Measurements from ENCODE around the gene FOSB. TPM values are rescaled to one million over a fixed set of nuclear protein-coding genes. Genes with fewer than 3 reads are reported as not detected.
A peak's percentile ranks its signal among the peaks of the same experiment; 100 is the strongest.

FOSB gene
- total RNA-seq, 1 experiment from 2014 or later: 2.3 TPM

DNA sequence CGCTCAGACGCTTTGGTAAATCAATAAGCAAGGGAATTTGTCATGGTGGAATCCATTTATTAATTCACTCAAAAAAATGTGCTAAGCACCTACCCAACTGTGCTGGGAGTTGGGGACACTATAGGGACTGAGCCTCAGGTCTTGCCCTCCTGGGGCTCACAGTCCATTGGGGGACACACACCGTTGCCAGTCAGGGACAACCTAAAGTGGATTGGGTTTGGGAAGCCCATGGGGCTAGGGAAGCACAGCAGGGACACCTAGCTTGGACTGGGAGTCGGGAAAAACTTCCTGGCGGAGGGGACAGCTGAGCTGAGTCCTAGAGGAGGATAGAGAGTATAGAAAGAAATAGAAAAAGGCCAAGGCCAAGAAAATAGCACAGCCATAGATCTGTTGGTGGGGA, 8.5 kb downstream of the FOSB start (continued):
- no peak for TF ChIP-seq EMX1 (CRISPR knock-in tag; IDR thresholded peaks at IDR 0.05)
- TF ChIP-seq PRDM15 (CRISPR knock-in tag; IDR thresholded peaks at IDR 0.05): no peak
- TF ChIP-seq GABPB1 (CRISPR knock-in tag; IDR thresholded peaks at IDR 0.05): no peak
- TF ChIP-seq ZNF423 (CRISPR knock-in tag; IDR thresholded peaks at IDR 0.05): no peak
- TF ChIP-seq ZNF138 (CRISPR knock-in tag; conservative IDR thresholded peaks at IDR 0.05): no peak
- TF ChIP-seq, protein P1, sequence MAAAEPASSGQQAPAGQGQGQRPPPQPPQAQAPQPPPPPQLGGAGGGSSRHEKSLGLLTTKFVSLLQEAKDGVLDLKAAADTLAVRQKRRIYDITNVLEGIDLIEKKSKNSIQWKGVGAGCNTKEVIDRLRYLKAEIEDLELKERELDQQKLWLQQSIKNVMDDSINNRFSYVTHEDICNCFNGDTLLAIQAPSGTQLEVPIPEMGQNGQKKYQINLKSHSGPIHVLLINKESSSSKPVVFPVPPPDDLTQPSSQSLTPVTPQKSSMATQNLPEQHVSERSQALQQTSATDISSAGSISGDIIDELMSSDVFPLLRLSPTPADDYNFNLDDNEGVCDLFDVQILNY (CRISPR knock-in tag; IDR thresholded peaks at IDR 0.05): no peak
- no peak for TF ChIP-seq RELA (CRISPR knock-in tag; IDR thresholded peaks at IDR 0.05; ENCODE audit: borderline replicate concordance)
- no peak for TF ChIP-seq ATF1 (CRISPR knock-in tag; IDR thresholded peaks at IDR 0.05)
- no peak for TF ChIP-seq JUN (CRISPR knock-in tag; IDR thresholded peaks at IDR 0.05)
- TF ChIP-seq, protein P2, sequence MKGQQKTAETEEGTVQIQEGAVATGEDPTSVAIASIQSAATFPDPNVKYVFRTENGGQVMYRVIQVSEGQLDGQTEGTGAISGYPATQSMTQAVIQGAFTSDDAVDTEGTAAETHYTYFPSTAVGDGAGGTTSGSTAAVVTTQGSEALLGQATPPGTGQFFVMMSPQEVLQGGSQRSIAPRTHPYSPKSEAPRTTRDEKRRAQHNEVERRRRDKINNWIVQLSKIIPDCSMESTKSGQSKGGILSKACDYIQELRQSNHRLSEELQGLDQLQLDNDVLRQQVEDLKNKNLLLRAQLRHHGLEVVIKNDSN (CRISPR knock-in tag; IDR thresholded peaks at IDR 0.05): no peak
- TF ChIP-seq GRHL2 (CRISPR knock-in tag; IDR thresholded peaks at IDR 0.05; ENCODE audit: insufficient replicate concordance, severe bottlenecking): no peak

DNA sequence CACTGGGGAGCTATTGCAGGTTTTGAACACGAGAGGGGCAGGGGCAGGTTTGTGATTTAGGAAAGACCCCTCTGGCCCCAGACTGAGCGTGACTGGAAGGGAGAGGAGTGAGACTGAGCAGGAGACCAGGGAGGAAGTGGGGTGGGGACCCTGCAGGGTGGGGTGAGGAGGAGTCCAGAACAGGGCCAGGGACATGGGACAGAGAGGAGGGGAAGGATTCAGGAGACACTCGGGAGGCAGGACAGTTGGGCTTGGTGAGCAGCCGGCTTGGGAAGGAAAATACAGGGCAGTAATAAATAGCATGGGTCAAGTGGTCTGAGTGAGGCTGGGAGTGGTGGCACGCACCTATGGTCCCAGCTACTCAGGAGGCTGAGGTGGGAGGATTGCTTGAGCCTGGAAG, 9.4 kb downstream of the FOSB start:
- Mint-ChIP-seq H3K36me3 (no peaks in the 10 kb centered on the region), H3K4me1 (peaks cover 32% of the 10 kb centered on the region), H3K27ac (no peak overlapping the region), H3K9me3 (no peaks in the 10 kb centered on the region), H3K4me3 (peak overlapping the region; percentile 69), H3K27me3 (ENCODE audit: low read depth) (peaks cover 62% of the 10 kb centered on the region)
- ChIA-PET CTCF (interaction anchor here (0.6 to 7.1 kb wide), 13 partner anchors 8 to 538 kb away, joined by 3 to 325 read pairs (median 11); partner anchors contain the start of gene FOSB), POLR2A (interaction anchor here (0.5 to 3.0 kb wide), 3 partner anchors 34 to 302 kb away, joined by 3 to 28 read pairs (median 4); no protein-coding TSS in a partner anchor)
- no peak for DNase-seq (ENCODE audit: low spot score)
- ATAC-seq: no peak
- TF ChIP-seq ZNF281 (CRISPR knock-in tag; IDR thresholded peaks at IDR 0.05): no peak
- TF ChIP-seq NR2C2 (CRISPR knock-in tag; IDR thresholded peaks at IDR 0.05): no peak
- TF ChIP-seq, protein P3, sequence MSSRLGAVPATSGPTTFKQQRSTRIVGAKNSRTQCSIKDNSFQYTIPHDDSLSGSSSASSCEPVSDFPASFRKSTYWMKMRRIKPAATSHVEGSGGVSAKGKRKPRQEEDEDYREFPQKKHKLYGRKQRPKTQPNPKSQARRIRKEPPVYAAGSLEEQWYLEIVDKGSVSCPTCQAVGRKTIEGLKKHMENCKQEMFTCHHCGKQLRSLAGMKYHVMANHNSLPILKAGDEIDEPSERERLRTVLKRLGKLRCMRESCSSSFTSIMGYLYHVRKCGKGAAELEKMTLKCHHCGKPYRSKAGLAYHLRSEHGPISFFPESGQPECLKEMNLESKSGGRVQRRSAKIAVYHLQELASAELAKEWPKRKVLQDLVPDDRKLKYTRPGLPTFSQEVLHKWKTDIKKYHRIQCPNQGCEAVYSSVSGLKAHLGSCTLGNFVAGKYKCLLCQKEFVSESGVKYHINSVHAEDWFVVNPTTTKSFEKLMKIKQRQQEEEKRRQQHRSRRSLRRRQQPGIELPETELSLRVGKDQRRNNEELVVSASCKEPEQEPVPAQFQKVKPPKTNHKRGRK (CRISPR knock-in tag; IDR thresholded peaks at IDR 0.05; ENCODE audit: borderline replicate concordance): no peak
- TF ChIP-seq CDX4 (CRISPR knock-in tag; IDR thresholded peaks at IDR 0.05; ENCODE audit: borderline replicate concordance): no peak
- no peak for TF ChIP-seq ZSCAN18 (CRISPR knock-in tag; IDR thresholded peaks at IDR 0.05)
- no peak for TF ChIP-seq NR1H2 (CRISPR knock-in tag; IDR thresholded peaks at IDR 0.05)
- no peak for TF ChIP-seq GABPB1 (CRISPR knock-in tag; IDR thresholded peaks at IDR 0.05)
- no peak for TF ChIP-seq IRF2 (CRISPR knock-in tag; IDR thresholded peaks at IDR 0.05; ENCODE audit: borderline replicate concordance, low read depth)
- TF ChIP-seq, protein P4, sequence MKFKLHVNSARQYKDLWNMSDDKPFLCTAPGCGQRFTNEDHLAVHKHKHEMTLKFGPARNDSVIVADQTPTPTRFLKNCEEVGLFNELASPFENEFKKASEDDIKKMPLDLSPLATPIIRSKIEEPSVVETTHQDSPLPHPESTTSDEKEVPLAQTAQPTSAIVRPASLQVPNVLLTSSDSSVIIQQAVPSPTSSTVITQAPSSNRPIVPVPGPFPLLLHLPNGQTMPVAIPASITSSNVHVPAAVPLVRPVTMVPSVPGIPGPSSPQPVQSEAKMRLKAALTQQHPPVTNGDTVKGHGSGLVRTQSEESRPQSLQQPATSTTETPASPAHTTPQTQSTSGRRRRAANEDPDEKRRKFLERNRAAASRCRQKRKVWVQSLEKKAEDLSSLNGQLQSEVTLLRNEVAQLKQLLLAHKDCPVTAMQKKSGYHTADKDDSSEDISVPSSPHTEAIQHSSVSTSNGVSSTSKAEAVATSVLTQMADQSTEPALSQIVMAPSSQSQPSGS (CRISPR knock-in tag; IDR thresholded peaks at IDR 0.05; ENCODE audit: borderline replicate concordance, low read depth): no peak
- no peak for TF ChIP-seq AR (CRISPR knock-in tag; IDR thresholded peaks at IDR 0.05)
